Lung (tissue), 12 donors: ENCODE data around the gene TTC39C. TPM values are rescaled to one million over a fixed set of nuclear protein-coding genes. Genes with fewer than 3 reads are reported as not detected.

ENCODE experiments used
- ATAC-seq: fragments of 200-7000 bp; cut with Tn5 transposase; one replicate; pipeline ENCODE4 v1.9.1; 2020; ENCODE audit warnings: moderate number of reproducible peaks; ENCODE audit not compliant: insufficient read depth, low FRiP score
- DNase-seq, 3 donors: peaks; one replicate each; pipeline ENCODE4 v3.0.0-alpha.2; 2013 to 2017
- H3K27ac ChIP-seq, 2 donors: one replicate each; pipeline ENCODE4 v1.5.1; 2013; ENCODE audit warnings: mild to moderate bottlenecking in 2 of 2, moderate library complexity in 2 of 2, control low read depth in 1 of 2, inconsistent platforms in 1 of 2, low read depth in 1 of 2, low read length in 1 of 2
- H3K27me3 ChIP-seq, 3 donors: one replicate each; pipeline ENCODE4 v1.5.1; 2013; ENCODE audit warnings: low read length in 2 of 3; ENCODE audit not compliant: control insufficient read depth in 3 of 3, insufficient read depth in 3 of 3
- H3K36me3 ChIP-seq, 4 donors: one replicate each; pipeline ENCODE4 v1.5.1; 2013; ENCODE audit warnings: low read length in 4 of 4, mild to moderate bottlenecking in 1 of 4, moderate library complexity in 1 of 4; ENCODE audit not compliant: control insufficient read depth in 4 of 4, insufficient read depth in 4 of 4
- H3K4me1 ChIP-seq, 5 donors: one replicate each; pipeline ENCODE4 v1.5.1; 2013; ENCODE audit warnings: low read length in 5 of 5, mild to moderate bottlenecking in 2 of 5, moderate library complexity in 1 of 5; ENCODE audit not compliant: control insufficient read depth in 5 of 5, insufficient read depth in 5 of 5
- H3K4me3 ChIP-seq: one replicate; pipeline ENCODE4 v1.5.1; 2013; ENCODE audit warnings: mild to moderate bottlenecking, control low read depth, moderate library complexity
- H3K9ac ChIP-seq, 2 donors: one replicate each; pipeline ENCODE4 v1.5.1; 2013; ENCODE audit warnings: low read length in 2 of 2, control low read depth in 1 of 2; ENCODE audit not compliant: insufficient read depth in 1 of 2
- H3K9me3 ChIP-seq, 4 donors: one replicate each; pipeline ENCODE4 v1.5.1; 2013; ENCODE audit warnings: low read length in 3 of 4, mild to moderate bottlenecking in 1 of 4, moderate library complexity in 1 of 4; ENCODE audit not compliant: control insufficient read depth in 4 of 4, insufficient read depth in 3 of 4
- WGBS, 2 donors: extraction: QIAGEN DNeasy Blood & Tissue Kit; methylation state at CpG; one replicate each; pipeline ENCODE4 v1.1.7; 2013; 5-methylcytosine and 5-hydroxymethylcytosine counted together
- polyA plus RNA-seq, 2 donors: library from polyadenylated mRNA; stranded (reverse); fragments of 200-250 nt; gene quantifications; one replicate each; pipeline ENCODE4 v1.2.1, GENCODE V29; 2013
- total RNA-seq, 2 donors: library from RNA; depleted of rRNA in 1 of 2; stranded (reverse); fragments of >200 nt in 1 of 2; gene quantifications; one replicate each; pipeline ENCODE4 v1.2.1, GENCODE V29; 2014 to 2021
- TF ChIP-seq, protein P1 (sequence below): IDR thresholded peaks from 2 replicates; pipeline ENCODE4 v1.5.1; 2012; ENCODE audit warnings: mild to moderate bottlenecking; ENCODE audit errors: control extremely low read depth, extremely low read depth
- donor health status: control.
- donor health status: control.
- donor health status: Bipolar disorder and iron deficiency.
- donor health status: healthy.
- donor health status: DM: yes; HTN: yes; CAD: no.

TTC39C gene
- total and polyA plus RNA-seq, 4 donors, result 6.0 to 33.5 (median 19.3) TPM

DNA sequence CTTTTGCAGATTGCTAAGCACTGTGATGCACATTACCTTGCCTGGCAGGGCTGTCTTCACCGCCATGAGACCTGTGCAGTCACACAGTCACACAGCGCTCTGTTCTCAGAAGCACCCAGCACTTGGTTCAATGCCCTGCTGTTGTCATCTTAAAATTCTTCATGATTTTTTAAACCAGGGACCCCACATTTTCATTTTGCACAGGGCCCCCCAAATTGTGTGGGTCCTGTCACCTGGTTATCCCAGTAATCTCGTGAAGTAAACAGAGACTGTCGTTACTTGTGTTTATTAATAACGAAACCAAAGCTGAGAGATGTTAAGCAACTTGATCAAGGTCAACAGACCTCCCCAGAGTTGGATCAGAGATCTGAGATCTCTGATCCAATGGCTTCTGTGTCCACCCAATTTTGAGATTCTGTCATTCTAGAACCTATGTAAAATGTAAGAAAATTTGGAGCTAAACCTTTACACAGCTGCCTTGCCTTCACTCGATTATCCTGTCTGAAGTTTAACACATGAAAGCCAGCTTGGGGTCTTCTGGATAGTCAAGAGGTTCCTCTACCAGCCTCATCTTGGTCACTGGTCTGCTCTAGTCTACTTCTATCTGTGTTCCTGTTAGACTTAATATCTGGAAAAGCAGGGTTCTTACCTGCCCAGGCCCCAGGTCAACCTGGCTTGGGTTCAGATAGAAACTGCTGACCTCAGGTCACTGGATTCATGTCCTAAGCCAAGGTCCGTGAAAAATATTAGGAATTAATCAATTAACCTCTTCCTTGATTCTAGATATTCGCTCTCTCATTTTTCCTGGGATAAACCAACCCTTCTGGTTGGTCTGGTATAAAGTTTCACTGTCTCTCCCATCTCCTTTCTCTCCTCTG lies 13.7 kb upstream of the TTC39C start:
- 83 to 92% methylated on average over 8 of the region's 8 CpGs for WGBS, 2 donors
- DNase-seq, result no peak
- no peak overlapping the region for H3K4me3 ChIP-seq
- H3K4me1 ChIP-seq, result no peaks in the 10 kb centered on the region
- ATAC-seq, result no peak
- no peaks in the 10 kb centered on the region for H3K9me3 ChIP-seq
- TF ChIP-seq, protein P1, sequence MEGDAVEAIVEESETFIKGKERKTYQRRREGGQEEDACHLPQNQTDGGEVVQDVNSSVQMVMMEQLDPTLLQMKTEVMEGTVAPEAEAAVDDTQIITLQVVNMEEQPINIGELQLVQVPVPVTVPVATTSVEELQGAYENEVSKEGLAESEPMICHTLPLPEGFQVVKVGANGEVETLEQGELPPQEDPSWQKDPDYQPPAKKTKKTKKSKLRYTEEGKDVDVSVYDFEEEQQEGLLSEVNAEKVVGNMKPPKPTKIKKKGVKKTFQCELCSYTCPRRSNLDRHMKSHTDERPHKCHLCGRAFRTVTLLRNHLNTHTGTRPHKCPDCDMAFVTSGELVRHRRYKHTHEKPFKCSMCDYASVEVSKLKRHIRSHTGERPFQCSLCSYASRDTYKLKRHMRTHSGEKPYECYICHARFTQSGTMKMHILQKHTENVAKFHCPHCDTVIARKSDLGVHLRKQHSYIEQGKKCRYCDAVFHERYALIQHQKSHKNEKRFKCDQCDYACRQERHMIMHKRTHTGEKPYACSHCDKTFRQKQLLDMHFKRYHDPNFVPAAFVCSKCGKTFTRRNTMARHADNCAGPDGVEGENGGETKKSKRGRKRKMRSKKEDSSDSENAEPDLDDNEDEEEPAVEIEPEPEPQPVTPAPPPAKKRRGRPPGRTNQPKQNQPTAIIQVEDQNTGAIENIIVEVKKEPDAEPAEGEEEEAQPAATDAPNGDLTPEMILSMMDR, result no peak
- no peaks in the 10 kb centered on the region for H3K27me3 ChIP-seq
- no peak overlapping the region for H3K27ac ChIP-seq
- H3K36me3 ChIP-seq, result no peaks in the 10 kb centered on the region
- H3K9ac ChIP-seq, result no peak overlapping the region

DNA sequence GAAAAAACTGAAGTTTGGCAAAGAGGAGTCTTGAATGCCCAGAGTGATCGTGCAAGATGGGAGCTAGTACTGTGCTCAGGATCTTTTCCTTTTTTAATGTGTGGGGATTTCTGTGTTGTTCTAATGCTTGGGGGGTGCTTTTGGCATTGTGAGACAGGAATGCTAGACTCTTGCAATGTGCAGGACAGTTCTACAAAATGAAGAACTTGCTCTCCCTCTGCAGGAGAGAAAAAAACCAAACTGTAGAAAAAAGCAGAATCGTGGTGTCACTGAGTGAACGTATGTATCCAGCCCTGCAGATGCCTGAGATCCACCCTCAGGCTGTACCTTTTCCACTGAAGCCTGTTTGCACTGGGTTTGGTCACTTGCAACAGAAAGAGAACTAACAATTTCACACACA lies 12.1 kb upstream of the TTC39C start:
- Histone ChIP-seq H3K4me1 (no peaks in the 10 kb centered on the region), H3K9me3 (no peaks in the 10 kb centered on the region), H3K4me3 (no peak overlapping the region), H3K27ac (no peak overlapping the region), H3K9ac (no peak overlapping the region), H3K27me3 (no peaks in the 10 kb centered on the region), H3K36me3 (no peaks in the 10 kb centered on the region)
- no peak for DNase-seq
- no peak for ATAC-seq
- TF ChIP-seq, protein P1, result no peak
- WGBS, 2 donors, result 57 to 63% methylated on average over 3 of the region's 3 CpGs

DNA sequence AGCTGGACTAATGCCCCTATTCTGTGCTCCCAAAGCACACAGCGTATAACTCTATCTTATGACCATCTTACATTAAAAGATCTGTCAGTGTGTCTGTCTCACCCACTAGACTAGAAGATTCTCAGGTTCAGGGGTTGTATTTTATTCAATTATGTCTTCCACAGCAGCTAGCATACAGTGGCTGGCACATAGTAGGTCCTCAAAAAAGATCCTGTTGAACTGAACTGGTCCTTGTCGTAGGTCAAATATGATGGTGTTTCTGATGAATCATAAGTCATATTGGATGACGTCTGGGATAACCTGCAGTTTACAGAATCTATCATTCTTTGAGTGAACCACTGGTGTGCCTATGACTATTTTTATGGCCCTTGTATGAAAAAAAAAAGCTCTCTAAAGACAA lies 11.3 kb upstream of the TTC39C start:
- H3K9me3 ChIP-seq, result no peaks in the 10 kb centered on the region
- H3K36me3 ChIP-seq, result no peaks in the 10 kb centered on the region
- 91 to 94% methylated on average over 3 of the region's 3 CpGs for WGBS, 2 donors
- no peak overlapping the region for H3K27ac ChIP-seq
- H3K27me3 ChIP-seq, result peaks cover 0 to under 1% (median 0%) of the 10 kb centered on the region in 3 donors
- ATAC-seq (no peak), DNase-seq (no peak)
- no peak overlapping the region for H3K9ac ChIP-seq
- TF ChIP-seq, protein P1, result no peak
- no peaks in the 10 kb centered on the region for H3K4me1 ChIP-seq
- H3K4me3 ChIP-seq, result no peak overlapping the region
